Heart left ventricle (tissue), 16 donors: ENCODE results near the gene NOVA1. TPM values are rescaled to one million over a fixed set of nuclear protein-coding genes. Genes with fewer than 3 reads are reported as not detected.

Source experiments
- ATAC-seq, 4 donors: fragments of 200-7000 bp; cut with Tn5 transposase; one replicate each; pipeline ENCODE4 v1.9.1; 2020 to 2022; ENCODE audit warnings: moderate library complexity in 4 of 4, mild to moderate bottlenecking in 3 of 4, moderate number of reproducible peaks in 1 of 4
- DNase-seq, 5 donors: peaks; one replicate each; pipeline ENCODE4 v3.0.0-alpha.2; 2020
- H3K27ac ChIP-seq, 12 donors: fragments of 200-600 bp; sonication (generic) in 4 of 12; one replicate each; pipeline versions ENCODE4 v1.5.0 to v1.8.0; 2016 to 2022; ENCODE audit warnings: mild to moderate bottlenecking in 2 of 12
- H3K27me3 ChIP-seq, 9 donors: fragments of 200-600 bp; sonication (generic) in 2 of 9; one replicate each; pipeline versions ENCODE4 v1.5.1 to v1.8.0; 2016 to 2022; ENCODE audit warnings: mild to moderate bottlenecking in 3 of 9
- H3K36me3 ChIP-seq, 9 donors: fragments of 200-600 bp; sonication (generic) in 2 of 9; one replicate each; pipeline versions ENCODE4 v1.5.0 to v1.8.0; 2018 to 2022; ENCODE audit warnings: mild to moderate bottlenecking in 2 of 9
- H3K4me1 ChIP-seq, 12 donors: fragments of 200-600 bp; sonication (generic) in 4 of 12; one replicate each; pipeline versions ENCODE4 v1.5.0 to v1.8.0; 2016 to 2022; ENCODE audit warnings: mild to moderate bottlenecking in 3 of 12
- H3K4me3 ChIP-seq, 12 donors: fragments of 200-600 bp; sonication (generic) in 4 of 12; one replicate each; pipeline versions ENCODE4 v1.5.0 to v1.8.0; 2017 to 2022; ENCODE audit warnings: mild to moderate bottlenecking in 9 of 12, moderate library complexity in 4 of 12
- H3K9me3 ChIP-seq, 12 donors: fragments of 200-600 bp; sonication (generic) in 4 of 12; one replicate each; pipeline versions ENCODE4 v1.5.0 to v1.8.0; 2016 to 2022; ENCODE audit warnings: mild to moderate bottlenecking in 1 of 12
- CTCF ChIP-seq, 12 donors: fragments of 200-600 bp; sonication (generic) in 4 of 12; IDR thresholded peaks; one replicate each; pipeline versions ENCODE4 v1.5.0 to v1.8.0; 2018 to 2022; ENCODE audit warnings: antibody characterized with exemption in 12 of 12, mild to moderate bottlenecking in 5 of 12
- POLR2A ChIP-seq, 2 donors: fragments of 450-650 bp; IDR thresholded peaks; one replicate each; pipeline ENCODE4 v1.6.1; 2017; ENCODE audit warnings: antibody characterized with exemption in 2 of 2, mild to moderate bottlenecking in 2 of 2, moderate library complexity in 2 of 2
- WGBS, 4 donors: extraction: QIAGEN DNeasy Blood & Tissue Kit in 2 of 4; methylation state at CpG; one replicate each; pipeline versions ENCODE4 v1.1.5 to v1.1.7; 2013 to 2018; 5-methylcytosine and 5-hydroxymethylcytosine counted together
- intact Hi-C, 10 donors: fragments of 100-400 bp; cut with DNase I; formaldehyde crosslinking; loops; one replicate each; pipeline versions ENCODE4 v1.11.1 to v1.14.2; 2022
- polyA plus RNA-seq, 2 donors: library from polyadenylated mRNA; stranded (reverse); fragments of 200-250 nt; gene quantifications; one replicate each; pipeline ENCODE4 v1.2.3, GENCODE V29; 2013
- total RNA-seq, 9 donors: library from RNA; depleted of rRNA in 2 of 9; stranded (reverse); fragments of >200 nt in 2 of 9; fragmentation: NEBNext Ultra II Directional in 3 of 9; extraction: Animal tissue kit (Norgen Biotek cat#: 25700) in 3 of 9; gene quantifications; one replicate each; pipeline versions ENCODE4 v1.1.0 to v1.2.4, GENCODE V29; 2016 to 2023
- donor health status: ischemic (EF 13 %, LVEDD 7.1; RV severe dilation, severe dysfunction).
- donor health status: healthy with polysubstance abuse.
- donor health status: DM: no; HTN: yes; CAD: no.
- donor health status: DM: no; HTN: no; CAD: no.
- donor health status: ischemic (EF 25% LVEDD 6.9; RV normal size, moderate dysfunction).
- donor health status: ischemic (EF 25% LVEDD 5.7; RV mildly dilated, moderate dysfunction).
- donor health status: healthy.
- donor health status: DM: yes; HTN: yes; CAD: no.
- donor health status: ischemic (EF 35%, LVEDD 5.7; RV mildly dilated, moderate dysfunction).
- donor health status: nonischemic (EF 11% LVEDD 7.7; RV severe dilation, severe dysfunction).
- donor health status: DM: yes; HTN: yes; CAD: no.
- donor health status: PGD.
- donor health status: ischemic (EF 29% LVEDD 5.4; RV normal size, mild dysfunction).
- donor health status: nonischemic (EF 23%, LVEDD 6.1; RV moderate dilation, normal function).

The NOVA1 gene
- total and polyA plus RNA-seq, 11 donors: 0.60 to 3.8 (median 2.4) TPM

GRCh38 chr14:26606729-26607312, 9.0 kb upstream of the NOVA1 start:
- Histone ChIP-seq H3K27me3 (no peaks in the 10 kb centered on the region), H3K27ac (no peak overlapping the region), H3K4me1 (no peaks in the 10 kb centered on the region), H3K9me3 (no peaks in the 10 kb centered on the region), H3K4me3 (no peak overlapping the region), H3K36me3 (no peaks in the 10 kb centered on the region)
- no peak for ATAC-seq
- DNase-seq: no peak
- 64 to 73% (median 68%) methylated on average over 3 of the region's 3 CpGs for WGBS, 4 donors
- intact Hi-C loops: no loop called here
- TF ChIP-seq POLR2A (IDR thresholded peaks at IDR 0.05) (no peak), CTCF (IDR thresholded peaks at IDR 0.05) (no peak)

GRCh38 chr14:26605602-26606001, 7.8 kb upstream of the NOVA1 start:
- H3K4me1 ChIP-seq: no peaks in the 10 kb centered on the region

GRCh38 chr14:26602902-26603301, 5.1 kb upstream of the NOVA1 start:
- Histone ChIP-seq H3K36me3 (no peaks in the 10 kb centered on the region), H3K27me3 (peaks cover 0 to 13% (median 0%) of the 10 kb centered on the region in 9 donors), H3K4me3 (no peak overlapping the region), H3K9me3 (no peaks in the 10 kb centered on the region), H3K4me1 (no peaks in the 10 kb centered on the region), H3K27ac (no peak overlapping the region)
- TF ChIP-seq CTCF (IDR thresholded peaks at IDR 0.05) (no peak), POLR2A (IDR thresholded peaks at IDR 0.05) (no peak)
- 90 to 95% (median 95%) methylated on average over 2 of the region's 2 CpGs for WGBS, 4 donors
- no peak for ATAC-seq
- intact Hi-C loops: no loop called here
- DNase-seq: no peak

More at GRCh38 chr14:26605602-26606001, 7.8 kb upstream of the NOVA1 start:
- TF ChIP-seq POLR2A (IDR thresholded peaks at IDR 0.05): no peak
- TF ChIP-seq CTCF (IDR thresholded peaks at IDR 0.05): no peak
- Histone ChIP-seq H3K27me3 (no peaks in the 10 kb centered on the region), H3K9me3 (no peaks in the 10 kb centered on the region), H3K36me3 (no peaks in the 10 kb centered on the region), H3K27ac (no peak overlapping the region), H3K4me3 (no peak overlapping the region)
- no peak for ATAC-seq
- intact Hi-C loops: no loop called here
- WGBS, 4 donors: 58 to 73% (median 64%) methylated on average over 2 of the region's 2 CpGs
- DNase-seq: no peak

GRCh38 chr14:26601856-26602255, 4.0 kb upstream of the NOVA1 start:
- ATAC-seq (no peak), DNase-seq (no peak)
- Histone ChIP-seq H3K27ac (no peak overlapping the region), H3K27me3 (peaks cover 0 to 13% (median 0%) of the 10 kb centered on the region in 9 donors), H3K36me3 (no peaks in the 10 kb centered on the region), H3K4me3 (no peak overlapping the region), H3K4me1 (no peaks in the 10 kb centered on the region), H3K9me3 (no peaks in the 10 kb centered on the region)
- TF ChIP-seq CTCF (IDR thresholded peaks at IDR 0.05) (no peak), POLR2A (IDR thresholded peaks at IDR 0.05) (no peak)
- WGBS, 4 donors: 58 to 71% (median 62%) methylated on average over 4 of the region's 4 CpGs
- intact Hi-C loops: no loop called here
